ENCODE measurements around the gene PSMB7. TPM values are rescaled to one million over a fixed set of nuclear protein-coding genes. Genes with fewer than 3 reads are reported as not detected.

PSMB7 gene
- total and polyA plus RNA-seq, 12 donors: 148 to 308 (median 163) TPM

DNA sequence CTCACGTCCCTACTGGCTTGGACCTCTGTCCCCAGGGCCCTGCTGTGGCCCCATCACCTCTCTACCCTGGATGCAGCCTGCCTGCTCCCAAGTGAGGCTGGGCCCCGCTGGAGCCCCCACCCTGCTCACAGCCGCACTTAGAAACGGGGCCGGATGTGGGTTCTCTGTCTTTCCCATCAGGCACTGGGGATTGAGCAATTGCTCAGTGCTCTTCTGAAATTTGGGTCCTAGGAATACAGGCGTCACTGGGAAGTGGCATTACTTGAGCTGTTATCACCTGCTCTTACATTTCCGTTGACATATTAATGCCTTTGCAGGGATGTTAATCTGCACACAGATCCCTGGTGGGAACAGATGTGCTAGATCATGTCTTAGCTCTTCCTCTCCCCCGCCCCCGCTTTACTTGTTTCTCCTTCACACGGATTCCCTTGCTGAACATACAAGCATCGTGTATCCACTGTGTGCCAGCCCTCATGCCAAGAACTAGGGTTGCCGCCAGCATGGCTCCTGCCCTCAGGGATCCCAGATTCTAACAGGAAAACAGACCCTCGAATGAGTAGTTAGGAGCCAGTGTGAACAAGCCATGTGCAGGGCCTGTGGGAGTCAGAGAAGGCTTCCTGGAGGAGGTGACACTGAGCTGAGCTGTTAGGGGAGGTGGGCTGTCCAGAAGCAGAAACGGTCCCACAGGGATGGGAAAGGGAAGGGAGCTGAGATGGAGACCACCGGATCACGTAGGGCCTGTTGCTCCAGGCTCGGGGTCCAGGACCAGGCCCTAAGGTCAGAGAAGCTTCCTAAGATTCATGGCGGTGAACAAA, 92.4 kb downstream of the PSMB7 start:
- no peaks in the 10 kb centered on the region for H3K27me3 ChIP-seq
- ATAC-seq (peak in 1 of 8 donors; percentile 7), DNase-seq (no peak)
- no peak overlapping the region for H3K27ac ChIP-seq
- peaks cover 0 to 85% (median 3%) of the 10 kb centered on the region in 9 donors for H3K36me3 ChIP-seq
- TF ChIP-seq, protein P1, sequence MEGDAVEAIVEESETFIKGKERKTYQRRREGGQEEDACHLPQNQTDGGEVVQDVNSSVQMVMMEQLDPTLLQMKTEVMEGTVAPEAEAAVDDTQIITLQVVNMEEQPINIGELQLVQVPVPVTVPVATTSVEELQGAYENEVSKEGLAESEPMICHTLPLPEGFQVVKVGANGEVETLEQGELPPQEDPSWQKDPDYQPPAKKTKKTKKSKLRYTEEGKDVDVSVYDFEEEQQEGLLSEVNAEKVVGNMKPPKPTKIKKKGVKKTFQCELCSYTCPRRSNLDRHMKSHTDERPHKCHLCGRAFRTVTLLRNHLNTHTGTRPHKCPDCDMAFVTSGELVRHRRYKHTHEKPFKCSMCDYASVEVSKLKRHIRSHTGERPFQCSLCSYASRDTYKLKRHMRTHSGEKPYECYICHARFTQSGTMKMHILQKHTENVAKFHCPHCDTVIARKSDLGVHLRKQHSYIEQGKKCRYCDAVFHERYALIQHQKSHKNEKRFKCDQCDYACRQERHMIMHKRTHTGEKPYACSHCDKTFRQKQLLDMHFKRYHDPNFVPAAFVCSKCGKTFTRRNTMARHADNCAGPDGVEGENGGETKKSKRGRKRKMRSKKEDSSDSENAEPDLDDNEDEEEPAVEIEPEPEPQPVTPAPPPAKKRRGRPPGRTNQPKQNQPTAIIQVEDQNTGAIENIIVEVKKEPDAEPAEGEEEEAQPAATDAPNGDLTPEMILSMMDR (IDR thresholded peaks at IDR 0.05): no peak
- intact Hi-C loops (cut with DNase I): loop anchor here in 3 of 10 donors (2.0 to 5.0 kb wide), 3 partner anchors 190 to 198 kb away; no protein-coding TSS in a partner anchor
- H3K4me3 ChIP-seq: no peak overlapping the region
- 83 to 90% methylated on average over 18 of the region's 18 CpGs for WGBS, 2 donors
- peaks cover 0 to 15% (median 3%) of the 10 kb centered on the region in 9 donors for H3K4me1 ChIP-seq
- H3K9me3 ChIP-seq: no peaks in the 10 kb centered on the region

DNA sequence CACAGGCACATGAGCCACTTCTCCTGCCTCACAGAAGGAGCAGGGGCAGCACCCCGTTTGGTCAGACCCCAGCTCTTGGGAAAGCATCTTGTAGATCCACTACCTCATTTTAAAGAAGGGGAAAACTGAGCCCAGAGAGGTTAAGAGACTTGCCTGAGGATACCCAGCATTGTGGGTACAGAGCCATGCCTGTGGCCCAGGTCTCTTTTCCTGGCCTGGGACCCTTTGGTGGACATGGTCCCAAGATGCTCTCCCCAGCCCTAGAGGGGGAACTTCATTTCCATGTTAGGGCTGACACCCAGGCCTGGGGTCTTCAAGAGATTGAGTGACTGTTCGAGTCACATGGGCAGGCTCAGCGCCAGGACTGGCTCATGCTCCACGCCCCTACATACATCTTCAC, 93.3 kb downstream of the PSMB7 start:
- TF ChIP-seq, protein P1 (IDR thresholded peaks at IDR 0.05): no peak
- Histone ChIP-seq H3K27ac (no peak overlapping the region), H3K9me3 (no peaks in the 10 kb centered on the region), H3K36me3 (peaks cover 0 to 82% (median 0%) of the 10 kb centered on the region in 9 donors), H3K27me3 (no peaks in the 10 kb centered on the region), H3K4me1 (peaks cover 0 to 15% (median 3%) of the 10 kb centered on the region in 9 donors), H3K4me3 (no peak overlapping the region)
- DNase-seq (no peak), ATAC-seq (no peak)
- intact Hi-C loops (cut with DNase I): loop anchor here in 8 of 10 donors (2.0 to 5.0 kb wide), 4 partner anchors 189 to 197 kb away; no protein-coding TSS in a partner anchor
- 73 to 86% methylated on average over 4 of the region's 4 CpGs for WGBS, 2 donors

DNA sequence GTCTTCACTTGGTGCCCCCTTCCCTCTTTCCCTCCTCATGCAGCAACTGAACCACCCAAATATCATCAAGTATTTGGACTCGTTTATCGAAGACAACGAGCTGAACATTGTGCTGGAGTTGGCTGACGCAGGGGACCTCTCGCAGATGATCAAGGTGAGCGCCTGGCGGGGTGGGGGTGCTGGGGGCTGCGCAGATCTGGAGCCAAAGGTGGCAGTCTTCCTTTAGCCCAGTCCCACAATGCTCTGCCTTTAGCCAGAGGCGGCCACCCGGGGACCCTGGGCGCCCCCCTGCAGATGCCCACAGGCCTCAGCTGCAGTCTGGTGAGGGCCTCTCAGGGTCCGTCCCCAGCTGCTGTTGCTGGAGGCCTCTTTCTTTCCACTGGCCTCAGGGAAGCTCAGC, 93.8 kb downstream of the PSMB7 start:
- H3K4me3 ChIP-seq: no peak overlapping the region
- H3K27me3 ChIP-seq: no peaks in the 10 kb centered on the region
- no peak for ATAC-seq
- no peak for DNase-seq
- intact Hi-C loops (cut with DNase I): loop anchor here in 7 of 10 donors (2.0 to 5.0 kb wide), 3 partner anchors 189 to 195 kb away; no protein-coding TSS in a partner anchor
- peaks cover 0 to 82% (median 0%) of the 10 kb centered on the region in 9 donors for H3K36me3 ChIP-seq
- TF ChIP-seq, protein P1 (IDR thresholded peaks at IDR 0.05): no peak
- H3K9me3 ChIP-seq: no peaks in the 10 kb centered on the region
- 91 to 94% methylated on average over 12 of the region's 12 CpGs for WGBS, 2 donors
- no peak overlapping the region for H3K27ac ChIP-seq
- peaks cover 0 to 15% (median 3%) of the 10 kb centered on the region in 9 donors for H3K4me1 ChIP-seq

DNA sequence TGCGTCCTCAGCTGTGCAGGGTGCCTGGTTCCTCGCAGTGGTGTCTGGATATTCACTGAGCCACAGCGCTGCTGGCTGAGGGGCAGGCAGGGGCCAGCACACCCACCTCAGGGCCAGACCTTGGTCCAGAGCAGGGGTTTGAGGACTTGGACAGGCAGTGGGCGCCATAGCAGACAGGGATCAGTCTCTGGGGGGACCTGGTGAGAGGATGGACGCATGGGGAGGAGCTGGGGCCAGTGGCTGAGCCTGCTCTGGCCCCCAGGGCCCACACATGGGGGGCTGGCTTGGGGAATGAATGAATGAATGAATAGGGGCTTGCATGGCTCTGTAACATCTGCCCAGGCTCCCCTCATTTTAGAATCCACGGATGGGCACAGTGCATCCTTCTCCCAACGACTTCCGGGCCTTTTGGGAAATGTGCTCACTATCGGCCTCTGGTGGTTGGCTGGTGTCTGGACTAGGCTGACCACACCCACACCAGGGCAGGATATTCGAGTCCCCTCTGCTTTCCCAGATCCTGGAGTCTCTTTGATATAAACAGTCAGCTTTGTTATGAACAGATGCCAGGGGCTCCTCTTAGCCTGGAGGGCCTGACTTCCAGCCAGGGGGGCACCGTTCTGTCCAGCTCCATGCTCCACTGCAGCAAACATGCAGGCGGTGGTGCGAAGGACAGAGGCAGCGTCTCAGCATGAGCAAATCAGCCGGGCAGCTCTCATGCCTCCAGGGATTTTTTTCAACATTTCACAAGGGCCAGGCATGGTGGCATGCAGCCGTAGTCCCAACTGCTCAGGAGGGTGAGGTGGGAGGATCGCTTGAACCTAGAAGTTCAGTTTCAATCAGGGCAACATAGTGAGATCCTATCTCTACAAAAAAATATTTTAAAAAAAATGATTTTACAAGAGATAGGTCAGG, 94.9 kb downstream of the PSMB7 start:
- 56 to 61% methylated on average over 17 of the region's 17 CpGs for WGBS, 2 donors
- Histone ChIP-seq H3K36me3 (peaks cover 0 to 82% (median 0%) of the 10 kb centered on the region in 9 donors), H3K27me3 (no peaks in the 10 kb centered on the region), H3K27ac (no peak overlapping the region), H3K9me3 (no peaks in the 10 kb centered on the region), H3K4me3 (no peak overlapping the region), H3K4me1 (peaks cover 0 to 15% (median 3%) of the 10 kb centered on the region in 9 donors)
- peak; percentile 66 to 77 for DNase-seq
- TF ChIP-seq, protein P1 (IDR thresholded peaks at IDR 0.05): peak; percentile 73 to 92 (median 85)
- peak; percentile 83 to 89 (median 88) for ATAC-seq
- intact Hi-C loops (cut with DNase I): loop anchor here in 8 of 10 donors (1.0 to 5.0 kb wide), 4 partner anchors 188 to 194 kb away; no protein-coding TSS in a partner anchor
